IPS-18c (cell line): ENCODE data around the gene AMIGO1.

Experiments used
- H3K4me3 ChIP-seq: 2 replicates; pipeline ENCODE4 v1.7.0; 2013; ENCODE audit warnings: low read depth, mild to moderate bottlenecking, low read length, moderate library complexity; ENCODE audit not compliant: insufficient read depth
- H3K9me3 ChIP-seq: one replicate; pipeline ENCODE4 v1.6.1; 2013; ENCODE audit warnings: mild to moderate bottlenecking, low read length, moderate library complexity; ENCODE audit not compliant: control insufficient read depth, insufficient read depth

The AMIGO1 gene, protein sequence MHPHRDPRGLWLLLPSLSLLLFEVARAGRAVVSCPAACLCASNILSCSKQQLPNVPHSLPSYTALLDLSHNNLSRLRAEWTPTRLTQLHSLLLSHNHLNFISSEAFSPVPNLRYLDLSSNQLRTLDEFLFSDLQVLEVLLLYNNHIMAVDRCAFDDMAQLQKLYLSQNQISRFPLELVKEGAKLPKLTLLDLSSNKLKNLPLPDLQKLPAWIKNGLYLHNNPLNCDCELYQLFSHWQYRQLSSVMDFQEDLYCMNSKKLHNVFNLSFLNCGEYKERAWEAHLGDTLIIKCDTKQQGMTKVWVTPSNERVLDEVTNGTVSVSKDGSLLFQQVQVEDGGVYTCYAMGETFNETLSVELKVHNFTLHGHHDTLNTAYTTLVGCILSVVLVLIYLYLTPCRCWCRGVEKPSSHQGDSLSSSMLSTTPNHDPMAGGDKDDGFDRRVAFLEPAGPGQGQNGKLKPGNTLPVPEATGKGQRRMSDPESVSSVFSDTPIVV

DNA sequence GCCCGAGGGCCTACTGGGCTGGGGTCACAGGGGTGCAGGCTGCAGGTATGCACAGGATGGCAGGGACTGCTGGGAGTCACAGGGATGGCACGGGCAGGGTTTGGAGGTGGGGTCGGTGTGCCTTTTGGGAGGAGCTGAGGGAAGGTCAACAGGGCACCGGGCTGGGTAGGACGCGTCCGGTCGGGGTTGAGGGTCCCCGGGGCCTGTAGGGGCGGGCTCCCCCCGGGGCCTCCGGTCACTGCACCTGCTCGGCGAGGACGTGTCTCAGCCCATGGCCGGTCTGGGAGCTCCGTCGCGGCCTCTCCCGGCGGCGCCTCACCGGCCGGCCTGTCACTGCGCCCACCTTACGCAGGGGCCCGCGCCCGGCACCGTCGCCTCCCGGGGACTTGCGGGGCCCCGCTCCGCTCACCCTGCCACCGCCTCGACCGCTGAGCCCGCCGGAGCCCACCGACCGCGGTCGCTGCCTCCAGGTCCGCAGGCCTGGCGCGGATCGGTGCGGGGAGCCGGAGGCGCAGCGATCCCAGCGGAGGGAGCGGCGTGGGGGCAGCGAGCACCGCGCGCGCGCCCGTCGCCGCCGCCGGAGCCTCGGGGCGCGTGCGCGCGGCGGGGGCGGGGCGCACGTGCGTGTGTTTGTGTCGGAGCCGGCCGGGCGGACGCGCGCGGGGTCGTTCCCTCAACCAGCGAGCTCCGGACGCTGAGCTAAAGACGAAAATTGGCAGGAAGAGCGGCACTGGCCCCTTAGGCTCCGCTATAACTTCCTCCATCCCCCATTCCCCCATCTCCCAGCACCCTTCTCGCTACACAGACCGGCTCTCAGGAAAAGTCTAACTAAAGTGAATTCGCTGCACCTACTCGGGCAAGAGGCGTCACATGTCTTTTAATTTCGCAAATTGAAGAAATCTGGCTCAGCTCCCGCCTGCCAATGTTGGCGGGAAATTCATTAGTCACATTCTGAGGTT is at the start of gene AMIGO1:
Gene AMIGO1 (minus strand): TSS at position 552 of the 959 bp plus-strand sequence. CDS start 815 bp downstream, outside the sequence.
- peak within 1 kb of the TSS; percentile 59 for H3K4me3 ChIP-seq
- H3K9me3 ChIP-seq = no peaks in the 10 kb centered on the region

DNA sequence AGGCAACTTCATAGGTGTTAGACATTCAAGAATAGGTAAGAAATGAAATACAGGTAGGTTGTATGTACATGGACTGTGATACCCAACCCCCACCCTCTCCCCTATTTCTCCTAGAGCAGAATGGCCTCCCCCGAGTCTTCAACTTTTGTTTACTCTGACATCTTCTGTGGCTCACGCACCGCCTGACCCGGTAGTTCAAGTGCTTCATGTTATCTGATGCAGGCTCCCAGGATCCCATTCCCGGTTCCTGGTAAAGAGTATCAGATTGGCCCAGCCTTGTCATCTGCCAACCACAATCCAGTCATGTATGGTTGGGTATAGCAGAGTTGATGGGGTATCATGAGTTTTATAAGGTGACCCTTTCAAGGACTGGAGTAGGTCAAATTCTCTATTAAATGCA is 48.0 kb upstream of the AMIGO1 start:
- H3K4me3 ChIP-seq = no peak overlapping the region
- H3K9me3 ChIP-seq = no peaks in the 10 kb centered on the region

DNA sequence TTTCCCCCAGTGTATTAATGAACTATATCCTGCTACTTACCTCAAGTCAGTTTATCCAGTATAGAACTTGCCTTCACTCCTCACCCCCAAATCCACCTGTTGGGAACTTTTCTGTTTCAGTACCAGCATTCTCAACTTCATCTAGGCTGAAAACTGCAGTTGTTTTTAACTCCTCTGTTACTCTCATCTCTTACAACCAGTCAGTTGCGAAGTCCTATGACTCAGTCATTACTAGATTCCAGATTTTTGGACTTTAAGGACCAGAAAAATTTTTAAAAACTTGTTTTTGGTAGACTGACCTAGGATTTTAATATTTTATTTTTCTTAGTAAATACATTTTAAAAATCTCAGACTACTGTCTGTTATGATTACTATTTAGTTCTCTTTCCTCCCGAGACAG is 47.0 kb upstream of the AMIGO1 start:
- Histone ChIP-seq H3K9me3 (no peaks in the 10 kb centered on the region), H3K4me3 (no peak overlapping the region)

DNA sequence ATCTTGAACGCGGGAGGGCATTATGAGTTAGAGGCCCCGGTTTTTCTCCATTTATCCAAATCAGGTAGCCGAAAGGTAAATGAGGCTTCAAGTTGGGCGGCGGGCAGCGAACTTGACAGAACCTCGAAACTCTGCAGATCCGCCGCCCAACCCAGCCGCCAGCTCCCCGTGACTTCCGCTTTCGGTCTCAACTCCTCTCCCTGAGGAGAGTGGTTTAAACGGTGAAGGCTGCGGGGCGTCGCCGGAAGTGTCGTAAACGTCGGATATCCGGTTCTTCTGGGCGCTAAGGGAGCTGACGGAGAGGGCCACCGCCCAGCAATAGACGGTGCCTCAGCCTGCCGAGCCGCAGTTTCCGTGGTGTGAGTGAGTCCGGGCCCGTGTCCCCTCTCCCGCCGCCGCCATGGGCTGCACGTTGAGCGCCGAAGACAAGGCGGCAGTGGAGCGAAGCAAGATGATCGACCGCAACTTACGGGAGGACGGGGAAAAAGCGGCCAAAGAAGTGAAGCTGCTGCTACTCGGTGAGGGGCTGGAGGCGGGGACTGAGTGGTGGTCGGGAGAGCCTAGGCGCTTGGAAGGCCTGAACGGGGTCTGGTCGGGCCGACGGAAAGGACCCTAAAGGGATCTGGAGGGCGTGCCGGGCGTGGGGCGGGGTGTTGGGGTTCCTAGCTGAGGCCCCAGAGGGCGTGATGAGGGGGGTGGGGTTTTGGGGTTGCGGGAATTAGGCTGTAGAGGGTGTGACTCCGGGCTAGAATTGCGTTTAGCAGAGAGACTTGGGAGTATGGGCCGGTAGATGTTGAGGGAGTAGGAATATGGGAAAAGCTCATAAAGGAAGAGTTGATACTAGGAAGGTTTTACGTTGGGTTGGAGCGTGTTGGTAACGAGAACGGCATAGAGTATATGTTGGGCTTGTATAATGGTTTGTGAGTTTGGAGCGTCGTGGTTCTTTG is 39.1 kb upstream of the AMIGO1 start, which contains the start of gene GNAI3:
Gene GNAI3 (plus strand): TSS at position 295 of the 947 bp plus-strand sequence. CDS start 106 bp downstream, at position 401.
- Histone ChIP-seq H3K4me3 (peak within 1 kb of the TSS; percentile 96), H3K9me3 (no peaks in the 10 kb centered on the region)

DNA sequence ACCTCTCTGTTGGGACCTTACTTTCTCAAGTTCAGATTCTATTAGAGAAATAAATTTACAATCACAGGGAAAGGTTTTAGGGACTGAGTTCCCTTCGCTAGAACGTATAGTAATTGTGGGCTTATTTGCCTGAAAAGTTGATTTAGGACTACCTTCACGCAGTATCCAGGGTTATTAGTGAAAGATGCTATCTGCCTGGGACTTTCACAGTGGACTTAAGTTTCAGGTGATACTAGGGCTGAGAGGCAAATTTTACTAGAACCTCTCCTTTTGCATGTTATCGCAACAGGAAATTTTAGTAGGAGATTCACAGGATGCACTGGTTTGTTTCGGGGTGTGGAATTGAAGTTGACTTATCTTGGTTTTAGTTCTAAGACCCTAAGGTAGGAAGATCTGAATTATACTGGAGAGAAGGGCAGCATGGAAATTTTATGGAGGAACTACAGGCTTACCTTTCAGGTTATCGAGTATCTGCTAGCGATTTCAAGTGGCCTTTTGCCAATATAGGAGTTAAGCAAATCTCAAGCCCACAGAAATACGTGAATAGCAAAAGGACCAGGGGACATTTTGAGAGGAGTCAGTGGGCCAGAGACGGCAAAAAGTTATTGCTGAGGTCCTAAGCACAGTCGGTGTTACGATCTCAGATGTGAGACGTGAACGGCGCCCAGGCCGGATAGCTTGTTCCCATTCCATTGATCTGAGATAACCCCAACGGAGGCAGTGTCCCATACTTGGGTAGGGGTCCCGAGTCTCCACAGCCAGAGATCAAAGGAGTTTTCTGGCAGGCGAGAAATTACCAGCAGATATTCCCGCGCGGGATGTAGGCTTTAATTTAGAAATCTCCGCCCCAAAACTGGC is 38.2 kb upstream of the AMIGO1 start:
- Histone ChIP-seq H3K9me3 (no peaks in the 10 kb centered on the region), H3K4me3 (peak overlapping the region; percentile 96)

DNA sequence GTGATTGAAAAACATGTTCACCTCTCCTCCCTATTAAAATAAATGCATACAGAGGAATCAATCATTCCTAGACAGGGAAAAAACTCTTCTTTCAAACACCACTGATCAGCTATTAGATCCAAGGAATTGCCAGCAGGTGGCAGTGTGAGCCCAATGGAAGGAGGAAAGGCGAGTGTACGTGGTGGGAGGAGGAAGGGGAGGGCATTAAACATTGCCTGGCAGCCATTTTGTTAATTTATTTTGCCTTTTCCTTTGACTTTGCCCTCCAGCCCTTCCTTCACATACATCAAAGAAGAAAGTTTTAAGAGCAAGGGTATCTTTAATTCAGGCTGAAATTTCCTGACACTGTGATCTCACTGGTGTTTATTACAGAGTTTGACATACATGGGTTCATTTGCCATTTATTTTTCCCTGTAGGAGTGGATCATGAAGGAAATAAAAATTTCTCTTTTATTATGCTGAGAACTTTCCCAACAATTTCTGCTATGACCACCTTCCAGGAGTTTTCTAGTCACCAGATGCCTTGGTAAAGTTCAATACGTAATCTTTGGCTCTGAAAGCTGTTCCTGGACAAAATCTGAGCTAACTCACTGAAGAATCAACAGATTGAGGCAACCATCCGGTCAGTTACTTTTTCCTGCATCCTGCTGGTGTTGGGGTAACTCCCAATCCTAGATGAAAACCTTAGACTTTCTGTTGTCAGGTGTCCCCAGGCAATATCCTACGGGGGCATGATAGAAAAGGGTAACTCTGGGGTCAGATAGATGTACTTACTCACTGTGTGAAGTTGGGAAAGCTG is 37.0 kb upstream of the AMIGO1 start:
- Histone ChIP-seq H3K4me3 (no peak overlapping the region; the same call in 1 of the 2 replicates), H3K9me3 (no peaks in the 10 kb centered on the region)

DNA sequence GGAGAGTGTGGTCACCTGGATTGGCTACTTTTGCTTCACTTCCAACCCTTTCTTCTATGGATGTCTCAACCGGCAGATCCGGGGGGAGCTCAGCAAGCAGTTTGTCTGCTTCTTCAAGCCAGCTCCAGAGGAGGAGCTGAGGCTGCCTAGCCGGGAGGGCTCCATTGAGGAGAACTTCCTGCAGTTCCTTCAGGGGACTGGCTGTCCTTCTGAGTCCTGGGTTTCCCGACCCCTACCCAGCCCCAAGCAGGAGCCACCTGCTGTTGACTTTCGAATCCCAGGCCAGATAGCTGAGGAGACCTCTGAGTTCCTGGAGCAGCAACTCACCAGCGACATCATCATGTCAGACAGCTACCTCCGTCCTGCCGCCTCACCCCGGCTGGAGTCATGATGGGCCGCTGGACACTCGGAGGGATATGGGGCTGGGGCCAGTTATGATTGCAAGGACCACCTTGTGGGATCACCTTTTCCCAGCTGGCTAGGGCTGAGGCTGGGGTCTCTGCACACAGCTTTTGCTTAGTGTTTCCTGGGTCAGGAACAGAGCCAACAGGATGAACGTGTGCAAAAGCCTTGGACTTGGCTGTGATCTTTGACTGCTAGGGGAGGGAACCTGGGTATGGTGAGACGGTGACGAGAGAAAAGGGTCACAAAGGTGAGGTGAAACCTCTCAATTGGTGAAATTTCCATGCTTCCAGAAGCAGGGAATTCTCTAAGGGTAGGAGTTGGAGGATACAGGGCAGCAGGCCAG is 34.6 kb upstream of the AMIGO1 start:
- Histone ChIP-seq H3K4me3 (no peak overlapping the region), H3K9me3 (no peaks in the 10 kb centered on the region)

DNA sequence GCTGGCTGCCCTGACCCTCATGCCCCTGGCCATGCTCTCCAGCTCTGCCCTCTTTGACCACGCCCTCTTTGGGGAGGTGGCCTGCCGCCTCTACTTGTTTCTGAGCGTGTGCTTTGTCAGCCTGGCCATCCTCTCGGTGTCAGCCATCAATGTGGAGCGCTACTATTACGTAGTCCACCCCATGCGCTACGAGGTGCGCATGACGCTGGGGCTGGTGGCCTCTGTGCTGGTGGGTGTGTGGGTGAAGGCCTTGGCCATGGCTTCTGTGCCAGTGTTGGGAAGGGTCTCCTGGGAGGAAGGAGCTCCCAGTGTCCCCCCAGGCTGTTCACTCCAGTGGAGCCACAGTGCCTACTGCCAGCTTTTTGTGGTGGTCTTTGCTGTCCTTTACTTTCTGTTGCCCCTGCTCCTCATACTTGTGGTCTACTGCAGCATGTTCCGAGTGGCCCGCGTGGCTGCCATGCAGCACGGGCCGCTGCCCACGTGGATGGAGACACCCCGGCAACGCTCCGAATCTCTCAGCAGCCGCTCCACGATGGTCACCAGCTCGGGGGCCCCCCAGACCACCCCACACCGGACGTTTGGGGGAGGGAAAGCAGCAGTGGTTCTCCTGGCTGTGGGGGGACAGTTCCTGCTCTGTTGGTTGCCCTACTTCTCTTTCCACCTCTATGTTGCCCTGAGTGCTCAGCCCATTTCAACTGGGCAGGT is 33.9 kb upstream of the AMIGO1 start:
- Histone ChIP-seq H3K4me3 (no peak overlapping the region), H3K9me3 (no peaks in the 10 kb centered on the region)

DNA sequence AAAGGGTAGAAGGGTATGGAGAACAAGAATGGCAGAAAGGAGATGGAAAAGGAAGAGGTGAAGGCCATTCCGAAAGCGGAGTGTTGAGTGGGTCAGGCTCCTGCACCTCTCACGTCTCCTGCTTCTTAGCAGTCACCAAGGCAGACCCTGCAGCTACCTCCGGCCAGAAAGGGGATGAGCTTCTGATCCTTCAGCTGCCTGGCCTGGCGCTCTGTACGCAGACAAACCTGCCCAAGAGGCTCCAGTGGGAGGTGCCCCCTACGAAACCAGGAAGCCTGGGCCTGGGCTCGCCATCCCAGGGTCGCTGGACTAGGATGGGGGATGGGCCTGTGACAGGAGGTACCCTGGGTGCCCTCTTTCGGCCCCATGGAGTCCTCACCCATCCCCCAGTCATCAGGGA is 33.1 kb upstream of the AMIGO1 start:
- Histone ChIP-seq H3K9me3 (no peaks in the 10 kb centered on the region), H3K4me3 (0 out of 2 replicates have a peak overlapping the region, but pooled peaks have one; percentile 2)

DNA sequence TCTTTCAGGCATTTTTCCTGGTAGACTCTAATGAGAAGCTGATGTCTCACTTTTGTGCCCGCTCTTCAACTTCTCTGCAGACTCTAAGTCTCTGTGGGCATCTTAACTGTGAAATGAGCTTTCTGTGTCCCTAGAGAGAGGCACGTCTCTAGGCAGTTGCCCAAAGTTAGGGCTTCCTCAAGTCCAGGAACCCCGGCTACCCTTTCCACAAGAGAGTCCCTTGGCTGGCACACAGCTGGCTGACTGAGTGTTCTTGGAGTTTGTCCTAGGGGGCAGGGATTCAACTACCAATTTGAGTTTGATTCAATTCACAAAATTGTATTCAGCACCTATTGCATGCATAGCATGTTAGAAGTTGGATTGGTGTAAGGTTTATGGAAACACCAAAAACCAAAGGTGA is 31.6 kb upstream of the AMIGO1 start:
- Histone ChIP-seq H3K9me3 (no peaks in the 10 kb centered on the region), H3K4me3 (no peak overlapping the region)

DNA sequence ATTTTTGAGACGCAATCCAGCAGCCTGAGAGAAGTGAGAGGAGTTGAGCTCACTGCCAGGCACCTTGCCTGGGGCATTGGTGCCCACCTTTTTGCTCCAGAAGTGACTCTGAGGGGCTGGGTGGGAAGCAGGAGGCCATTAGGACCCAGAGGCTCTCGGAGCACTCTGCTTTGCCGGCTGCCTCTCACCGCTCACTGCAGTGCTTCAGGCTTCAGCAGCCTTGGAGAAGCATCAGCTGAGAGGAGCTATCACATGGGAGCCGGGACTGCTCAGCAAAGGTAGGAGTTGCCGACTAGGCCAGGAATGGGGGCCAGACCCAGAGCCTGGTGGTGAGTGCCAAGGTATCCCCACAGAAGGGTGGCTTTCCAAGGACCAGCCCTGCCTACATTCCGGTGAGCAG is 30.1 kb upstream of the AMIGO1 start, which contains the start of gene GPR61:
Gene GPR61 (plus strand): TSS at position 197 of the 400 bp plus-strand sequence. CDS start 3,151 bp downstream, outside the sequence.
- Histone ChIP-seq H3K4me3 (peak within 1 kb of the TSS; percentile 17; the same call in 1 of the 2 replicates), H3K9me3 (no peaks in the 10 kb centered on the region)

DNA sequence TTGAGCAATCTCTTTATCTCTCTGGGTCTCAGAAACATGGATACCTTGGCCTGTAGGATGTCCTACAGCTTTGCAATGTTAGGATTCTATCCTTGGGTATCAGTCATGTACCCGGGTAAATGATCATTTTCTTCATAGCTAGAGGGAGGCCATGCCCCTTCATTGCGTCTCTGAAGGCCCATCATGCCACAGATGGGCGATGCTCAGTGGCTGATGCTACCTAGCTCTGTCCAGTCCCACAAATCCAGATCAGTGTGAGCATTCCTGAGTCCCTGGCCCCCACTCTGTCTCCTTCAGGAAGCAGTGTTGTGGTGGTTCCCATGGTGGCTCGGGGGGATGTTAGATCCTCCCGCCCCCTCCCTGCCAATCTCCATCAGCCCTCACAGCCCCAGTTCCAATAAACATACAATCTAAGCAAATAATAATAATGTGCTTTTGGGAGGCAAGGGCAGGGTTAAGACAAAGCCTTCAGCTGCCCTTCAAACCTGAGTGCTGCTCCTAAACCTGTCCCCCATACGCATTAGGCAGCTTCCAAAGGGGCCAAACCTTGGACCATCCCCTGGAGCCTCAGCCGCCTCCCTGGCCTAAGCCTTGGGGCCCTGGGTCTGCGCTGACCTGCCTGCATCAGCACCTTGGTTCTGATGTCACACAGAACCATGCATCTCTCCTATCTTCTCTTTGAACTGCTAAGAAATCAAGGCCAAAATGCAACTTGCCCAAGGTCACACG is 29.5 kb upstream of the AMIGO1 start:
- Histone ChIP-seq H3K4me3 (no peak overlapping the region), H3K9me3 (no peaks in the 10 kb centered on the region)

DNA sequence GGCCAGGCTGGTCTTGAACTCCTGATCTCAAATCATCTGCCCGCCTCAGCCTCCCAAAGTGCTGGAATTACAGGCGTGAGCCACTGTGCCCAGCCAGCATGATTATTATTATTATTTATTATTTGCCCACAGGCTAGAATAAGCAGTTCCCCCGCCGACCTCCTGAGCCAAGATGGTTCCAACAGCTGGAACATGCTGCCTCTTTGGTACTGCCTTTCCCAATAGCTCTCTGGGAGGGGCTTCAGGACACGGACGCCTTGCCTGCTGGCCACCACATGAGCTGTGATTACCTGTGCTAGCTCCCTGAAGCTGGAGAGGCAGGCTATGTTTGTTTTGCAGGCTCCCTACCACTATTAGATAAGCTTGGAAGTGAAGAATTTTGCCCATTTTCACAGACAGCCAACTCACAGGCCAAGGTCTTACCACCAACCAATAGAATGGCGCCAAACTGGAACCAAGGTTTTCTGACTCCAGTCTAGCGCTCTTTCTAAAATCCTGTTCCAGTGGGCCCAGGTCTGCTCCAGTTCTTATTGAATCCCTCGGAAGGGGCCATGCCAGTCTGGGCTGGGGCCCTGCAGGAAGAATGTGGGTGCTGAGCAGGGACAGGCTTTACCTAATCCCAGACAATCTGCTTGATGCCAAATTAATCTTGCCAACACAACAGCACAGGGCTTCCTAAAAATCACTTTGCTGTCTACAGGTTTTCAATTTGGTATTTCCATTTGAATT is 28.1 kb upstream of the AMIGO1 start:
- Histone ChIP-seq H3K4me3 (no peak overlapping the region), H3K9me3 (no peaks in the 10 kb centered on the region)
